ENCODE results near the gene F7. TPM values are rescaled to one million over a fixed set of nuclear protein-coding genes. Genes with fewer than 3 reads are reported as not detected.

The F7 gene
- total RNA-seq, 1 donor from 2014 or later: not detected

DNA sequence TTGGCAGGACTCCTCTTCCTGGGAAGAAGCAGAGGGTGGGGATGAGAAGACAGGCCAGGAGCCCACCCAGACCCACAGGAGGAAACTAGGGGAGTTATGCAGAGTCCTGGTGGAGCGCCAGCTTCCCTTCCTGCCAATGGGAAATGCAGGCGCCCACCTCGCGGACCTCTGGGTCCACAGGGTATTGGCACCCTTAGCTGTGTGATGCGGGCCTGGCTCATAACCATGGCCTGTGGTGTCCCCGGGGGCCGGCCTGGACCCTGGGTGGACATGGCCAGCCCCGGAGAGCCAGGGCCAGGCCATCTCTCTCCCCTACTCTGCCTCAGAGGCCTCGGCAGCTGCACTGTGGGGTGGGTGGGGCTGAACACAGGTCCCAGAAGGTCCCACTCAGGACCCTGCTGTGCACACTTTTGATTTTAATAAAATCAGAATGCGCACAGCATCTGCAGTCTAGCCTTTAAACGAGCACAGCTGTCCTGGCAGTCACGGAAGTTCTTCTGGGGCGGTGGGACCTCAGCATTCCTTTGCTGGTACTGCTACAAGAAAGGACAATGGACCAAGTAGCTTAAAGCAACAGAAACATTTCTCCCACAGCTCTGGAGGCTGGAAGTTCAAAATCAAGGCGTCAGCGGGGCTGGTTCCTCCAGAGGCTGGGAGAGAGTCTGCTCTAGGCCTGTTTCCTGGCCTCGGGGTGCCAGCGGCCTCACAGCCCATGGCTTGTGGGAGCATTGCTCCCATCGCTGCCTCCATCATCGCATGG is 18.8 kb downstream of the F7 start:
- H3K27ac Mint-ChIP-seq: no peak overlapping the region

DNA sequence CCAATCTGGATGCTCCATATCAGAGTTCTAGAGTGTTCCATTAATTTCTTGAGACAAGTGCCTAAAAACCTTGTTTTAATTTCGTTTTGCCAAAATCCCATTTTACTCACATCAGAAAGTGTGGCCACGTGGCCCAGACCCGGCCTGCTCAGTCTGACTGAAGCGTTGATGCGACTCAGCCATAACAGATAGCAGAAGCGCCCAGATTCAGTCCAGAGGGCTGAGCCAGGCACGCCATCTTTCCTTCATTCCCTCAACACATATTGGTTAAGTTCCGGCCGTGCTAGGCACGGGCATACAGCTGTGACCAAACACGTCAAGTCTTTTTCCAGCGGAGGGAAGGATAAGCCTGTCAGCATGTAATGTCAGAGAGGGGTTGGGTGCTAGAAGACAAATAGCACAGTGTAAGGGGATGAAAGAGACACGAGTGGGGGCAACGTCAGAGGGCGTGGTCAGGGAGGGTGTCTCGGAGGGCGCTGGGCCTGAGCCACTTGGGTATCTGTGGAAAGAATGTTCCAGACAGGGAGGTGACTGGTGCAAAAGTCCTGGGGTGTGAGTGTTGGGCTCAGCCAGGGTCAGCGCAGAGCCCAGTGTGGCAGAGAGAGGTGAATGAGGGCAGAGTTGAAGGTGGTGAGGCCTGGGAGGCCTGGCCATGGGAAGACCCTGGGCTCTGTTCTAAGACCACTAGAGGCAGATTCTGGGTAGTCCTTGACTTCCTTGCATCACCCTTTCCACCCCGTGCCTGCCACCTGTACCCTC is 20.1 kb downstream of the F7 start:
- intact Hi-C loops (cut with micrococcal nuclease): no loop called here

More for the DNA sequence above, 18.8 kb downstream of the F7 start:
- Mint-ChIP-seq H3K9me3 (no peaks in the 10 kb centered on the region), H3K4me3 (no peak overlapping the region), H3K4me1 (no peaks in the 10 kb centered on the region), H3K27me3 (peaks cover 27% of the 10 kb centered on the region), H3K36me3 (ENCODE audit: low read depth) (no peaks in the 10 kb centered on the region)
- POLR2A ChIA-PET: no interaction called here
- ATAC-seq (ENCODE audit: low read depth) (no peak), DNase-seq (peak; percentile 2)
- TF ChIP-seq, protein P1, sequence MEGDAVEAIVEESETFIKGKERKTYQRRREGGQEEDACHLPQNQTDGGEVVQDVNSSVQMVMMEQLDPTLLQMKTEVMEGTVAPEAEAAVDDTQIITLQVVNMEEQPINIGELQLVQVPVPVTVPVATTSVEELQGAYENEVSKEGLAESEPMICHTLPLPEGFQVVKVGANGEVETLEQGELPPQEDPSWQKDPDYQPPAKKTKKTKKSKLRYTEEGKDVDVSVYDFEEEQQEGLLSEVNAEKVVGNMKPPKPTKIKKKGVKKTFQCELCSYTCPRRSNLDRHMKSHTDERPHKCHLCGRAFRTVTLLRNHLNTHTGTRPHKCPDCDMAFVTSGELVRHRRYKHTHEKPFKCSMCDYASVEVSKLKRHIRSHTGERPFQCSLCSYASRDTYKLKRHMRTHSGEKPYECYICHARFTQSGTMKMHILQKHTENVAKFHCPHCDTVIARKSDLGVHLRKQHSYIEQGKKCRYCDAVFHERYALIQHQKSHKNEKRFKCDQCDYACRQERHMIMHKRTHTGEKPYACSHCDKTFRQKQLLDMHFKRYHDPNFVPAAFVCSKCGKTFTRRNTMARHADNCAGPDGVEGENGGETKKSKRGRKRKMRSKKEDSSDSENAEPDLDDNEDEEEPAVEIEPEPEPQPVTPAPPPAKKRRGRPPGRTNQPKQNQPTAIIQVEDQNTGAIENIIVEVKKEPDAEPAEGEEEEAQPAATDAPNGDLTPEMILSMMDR (IDR thresholded peaks at IDR 0.05): no peak
- CTCF ChIA-PET: no interaction called here
- intact Hi-C loops (cut with micrococcal nuclease): no loop called here

GRCh38 chr13:113126265-113127150 is 20.9 kb downstream of the F7 start:
- POLR2A ChIA-PET: no interaction called here

More for the DNA sequence above, 20.1 kb downstream of the F7 start:
- ATAC-seq (ENCODE audit: low read depth): no peak
- TF ChIP-seq, protein P1 (IDR thresholded peaks at IDR 0.05): no peak
- H3K27me3 Mint-ChIP-seq: peaks cover 32% of the 10 kb centered on the region
- POLR2A ChIA-PET: no interaction called here
- no peaks in the 10 kb centered on the region for H3K4me1 Mint-ChIP-seq
- H3K4me3 Mint-ChIP-seq: no peak overlapping the region
- no peaks in the 10 kb centered on the region for H3K36me3 Mint-ChIP-seq (ENCODE audit: low read depth)
- CTCF ChIA-PET: no interaction called here
- DNase-seq: no peak
- H3K9me3 Mint-ChIP-seq: no peaks in the 10 kb centered on the region
- no peak overlapping the region for H3K27ac Mint-ChIP-seq

DNA sequence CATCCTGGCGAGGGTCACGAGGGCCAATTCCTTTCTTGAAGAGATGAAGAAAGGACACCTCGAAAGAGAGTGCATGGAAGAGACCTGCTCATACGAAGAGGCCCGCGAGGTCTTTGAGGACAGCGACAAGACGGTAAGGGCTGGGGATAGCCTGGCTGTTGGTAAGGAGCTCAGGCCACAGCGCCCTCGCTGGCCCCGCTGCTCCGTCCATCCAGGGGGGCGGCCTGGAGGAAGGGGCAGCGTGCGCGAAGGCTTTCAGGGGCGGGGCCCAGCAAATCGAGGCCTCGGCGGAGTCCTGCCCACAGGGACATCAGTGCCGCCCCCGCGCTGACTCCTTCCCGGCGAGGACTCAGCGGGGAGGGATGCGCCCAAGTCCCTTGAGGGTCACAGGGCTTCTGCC is 23.9 kb downstream of the F7 start:
- intact Hi-C loops (cut with micrococcal nuclease): no loop called here
- POLR2A ChIA-PET: no interaction called here

More at GRCh38 chr13:113126265-113127150, 20.9 kb downstream of the F7 start:
- CTCF ChIA-PET: no interaction called here
- ATAC-seq (ENCODE audit: low read depth) (no peak), DNase-seq (no peak)
- H3K4me1 Mint-ChIP-seq: no peaks in the 10 kb centered on the region
- H3K4me3 Mint-ChIP-seq: no peak overlapping the region
- intact Hi-C loops (cut with micrococcal nuclease): no loop called here
- H3K36me3 Mint-ChIP-seq (ENCODE audit: low read depth): no peaks in the 10 kb centered on the region
- H3K9me3 Mint-ChIP-seq: no peaks in the 10 kb centered on the region
- TF ChIP-seq, protein P1 (IDR thresholded peaks at IDR 0.05): no peak
- H3K27ac Mint-ChIP-seq: no peak overlapping the region
- H3K27me3 Mint-ChIP-seq: peaks cover 37% of the 10 kb centered on the region

More for the DNA sequence above, 23.9 kb downstream of the F7 start:
- TF ChIP-seq, protein P1 (IDR thresholded peaks at IDR 0.05): no peak
- DNase-seq (peak; percentile 11), ATAC-seq (ENCODE audit: low read depth) (no peak)
- H3K36me3 Mint-ChIP-seq (ENCODE audit: low read depth): no peaks in the 10 kb centered on the region
- no peak overlapping the region for H3K27ac Mint-ChIP-seq
- H3K9me3 Mint-ChIP-seq: peaks cover 2% of the 10 kb centered on the region
- no peaks in the 10 kb centered on the region for H3K4me1 Mint-ChIP-seq
- H3K4me3 Mint-ChIP-seq: no peak overlapping the region
- CTCF ChIA-PET: no interaction called here
- H3K27me3 Mint-ChIP-seq: peaks cover 40% of the 10 kb centered on the region

Data from activated B cell treated with CpG ODN at 0.5 μM for 24 hours (primary cell).